ENCODE results near the gene PPP2R1A.

Gene PPP2R1A

GRCh38 chr19:52231154-52231910 is 41.5 kb downstream of the PPP2R1A start:
- H3K9me3 ChIP-seq (ENCODE audit: control insufficient read depth, low read length) = no peaks in the 10 kb centered on the region
- H3K4me1 ChIP-seq = peaks cover 3% of the 10 kb centered on the region
- TF ChIP-seq CTCF (IDR thresholded peaks at IDR 0.05) = no peak
- H3K4me3 ChIP-seq (ENCODE audit: low read depth, low read length) = no peak overlapping the region
- H3K9ac ChIP-seq = no peak overlapping the region
- no peaks in the 10 kb centered on the region for H3K36me3 ChIP-seq (ENCODE audit: control insufficient read depth, insufficient read depth, low read length)
- H3K4me2 ChIP-seq (ENCODE audit: low read length) = no peak overlapping the region
- no peak overlapping the region for H2AFZ ChIP-seq
- H3K79me2 ChIP-seq = no peaks in the 10 kb centered on the region
- H3K27me3 ChIP-seq (ENCODE audit: control insufficient read depth, insufficient read depth, low read length) = no peaks in the 10 kb centered on the region
- H3K27ac ChIP-seq = no peak overlapping the region

GRCh38 chr19:52234406-52234805 is 44.6 kb downstream of the PPP2R1A start:
- no peak for TF ChIP-seq CTCF (IDR thresholded peaks at IDR 0.05)
- Histone ChIP-seq H3K4me2 (ENCODE audit: low read length) (no peak overlapping the region), H3K36me3 (ENCODE audit: control insufficient read depth, insufficient read depth, low read length) (no peaks in the 10 kb centered on the region), H3K27me3 (ENCODE audit: control insufficient read depth, insufficient read depth, low read length) (no peaks in the 10 kb centered on the region), H3K9ac (no peak overlapping the region), H3K27ac (no peak overlapping the region), H2AFZ (no peak overlapping the region), H3K79me2 (no peaks in the 10 kb centered on the region), H3K4me3 (ENCODE audit: low read depth, low read length) (no peak overlapping the region), H3K9me3 (ENCODE audit: control insufficient read depth, low read length) (no peaks in the 10 kb centered on the region), H3K4me1 (peaks cover 4% of the 10 kb centered on the region)

- H3K4me3 ChIP-seq (ENCODE audit: low read depth, low read length) = no peak overlapping the region
- H3K4me2 ChIP-seq (ENCODE audit: low read length) = no peak overlapping the region
- no peak overlapping the region for H3K27ac ChIP-seq
- no peaks in the 10 kb centered on the region for H3K27me3 ChIP-seq (ENCODE audit: control insufficient read depth, insufficient read depth, low read length)
- no peak overlapping the region for H3K9ac ChIP-seq
- H3K4me1 ChIP-seq = peaks cover 4% of the 10 kb centered on the region
- TF ChIP-seq CTCF (IDR thresholded peaks at IDR 0.05) = no peak
- no peaks in the 10 kb centered on the region for H3K79me2 ChIP-seq
- no peaks in the 10 kb centered on the region for H3K36me3 ChIP-seq (ENCODE audit: control insufficient read depth, insufficient read depth, low read length)
- no peak overlapping the region for H2AFZ ChIP-seq
- no peaks in the 10 kb centered on the region for H3K9me3 ChIP-seq (ENCODE audit: control insufficient read depth, low read length)
Observed at GRCh38 chr19:52237197-52237596, 47.3 kb downstream of the PPP2R1A start.

GRCh38 chr19:52237771-52238400 is 48.0 kb downstream of the PPP2R1A start:
- H3K9ac ChIP-seq = no peak overlapping the region
- no peak overlapping the region for H3K27ac ChIP-seq
- peak; percentile 92 for TF ChIP-seq CTCF (IDR thresholded peaks at IDR 0.05)
- H2AFZ ChIP-seq = no peak overlapping the region
- H3K4me1 ChIP-seq = peaks cover 4% of the 10 kb centered on the region
- no peaks in the 10 kb centered on the region for H3K79me2 ChIP-seq
- no peaks in the 10 kb centered on the region for H3K27me3 ChIP-seq (ENCODE audit: control insufficient read depth, insufficient read depth, low read length)
- no peaks in the 10 kb centered on the region for H3K9me3 ChIP-seq (ENCODE audit: control insufficient read depth, low read length)
- H3K4me2 ChIP-seq (ENCODE audit: low read length) = no peak overlapping the region
- H3K36me3 ChIP-seq (ENCODE audit: control insufficient read depth, insufficient read depth, low read length) = no peaks in the 10 kb centered on the region
- no peak overlapping the region for H3K4me3 ChIP-seq (ENCODE audit: low read depth, low read length)

Data from parathyroid adenoma (tissue), 2 donors.